H1 (cell line): ENCODE measurements around the gene DAPK1. TPM values are rescaled to one million over a fixed set of nuclear protein-coding genes. Genes with fewer than 3 reads are reported as not detected.

Source experiments
- CTCF ChIA-PET: fragments of 300-600 bp; sonication (Branson Sonifier 250); formaldehyde crosslinking; loops from one replicate; lab custom pipeline; 2021; ENCODE audit not compliant: partially characterized antibody; lab: Charles Lee
- POLR2A ChIA-PET: fragments of 300-600 bp; sonication (Branson Sonifier 250); formaldehyde crosslinking; loops from one replicate; lab custom pipeline; 2021; ENCODE audit warnings: inconsistent platforms; ENCODE audit not compliant: partially characterized antibody; lab: Charles Lee
- DNase-seq, 2 experiments: peaks; one replicate each; pipeline versions ENCODE4 v3.0.0 to v3.0.0-alpha.2; 2010 to 2022; ENCODE audit warnings: low spot score in 2 of 2, low read depth in 1 of 2, mixed read lengths in 1 of 2
- FAIRE-seq: peaks from 2 replicates; lab custom pipeline; 2011; peaks lifted over from hg19 to GRCh38; lab: Jason Lieb, UNC
- H2AFZ ChIP-seq: 2 replicates; pipeline ENCODE4 v1.8.1; 2012; ENCODE audit warnings: low read length, inconsistent platforms
- H2AK5ac ChIP-seq: 2 replicates; pipeline ENCODE4 v1.6.1; 2013; ENCODE audit warnings: low read depth, low read length
- H2BK120ac ChIP-seq: replicated peaks from 2 replicates; pipeline ENCODE3; 2013; ENCODE audit warnings: low read depth, low read length, inconsistent platforms
- H2BK12ac ChIP-seq: 2 replicates; pipeline ENCODE4 v1.6.1; 2013; ENCODE audit warnings: low read depth, low read length
- H2BK15ac ChIP-seq: 2 replicates; pipeline ENCODE4 v1.6.1; 2013; ENCODE audit warnings: low read length
- H2BK20ac ChIP-seq: 2 replicates; pipeline ENCODE4 v1.6.1; 2013; ENCODE audit warnings: low read length
- H2BK5ac ChIP-seq: 2 replicates; pipeline ENCODE4 v1.6.1; 2013; ENCODE audit warnings: low read depth, low read length
- H3K14ac ChIP-seq: 2 replicates; pipeline ENCODE4 v1.6.1; 2013; ENCODE audit warnings: inconsistent platforms; ENCODE audit not compliant: insufficient read length
- H3K18ac ChIP-seq: 2 replicates; pipeline ENCODE4 v1.6.1; 2013; ENCODE audit warnings: low read length; ENCODE audit errors: extremely low read depth
- H3K23ac ChIP-seq: 2 replicates; pipeline ENCODE4 v1.6.1; 2013; ENCODE audit warnings: inconsistent platforms; ENCODE audit not compliant: insufficient read length
- H3K23me2 ChIP-seq: 2 replicates; pipeline ENCODE4 v1.6.1; 2013; ENCODE audit warnings: low read depth, low read length
- H3K27ac ChIP-seq: 2 replicates; pipeline ENCODE4 v1.6.1; 2011; ENCODE audit warnings: low read depth, low read length, inconsistent platforms
- H3K27me3 ChIP-seq, 4 experiments: replicated peaks in 1 of 4; 1 replicate in 1 of 4; 2 replicates in 3 of 4; pipeline versions ENCODE4 v1.6.1 to v1.8.1; 2011 to 2013; ENCODE audit warnings: low read length in 3 of 4, mild to moderate bottlenecking in 3 of 4, inconsistent platforms in 2 of 4, mixed read lengths in 2 of 4, moderate library complexity in 1 of 4; ENCODE audit not compliant: control insufficient read depth in 3 of 4, insufficient read depth in 3 of 4; ENCODE audit errors: extremely low read depth in 1 of 4
- H3K36me3 ChIP-seq, 4 experiments: 2 replicates each; pipeline versions ENCODE4 v1.6.1 to v1.8.1; 2011 to 2013; ENCODE audit warnings: mild to moderate bottlenecking in 4 of 4, low read length in 3 of 4, moderate library complexity in 2 of 4, control low read depth in 1 of 4, inconsistent platforms in 1 of 4; ENCODE audit not compliant: insufficient read depth in 4 of 4, control insufficient read depth in 2 of 4
- H3K4ac ChIP-seq: replicated peaks from 2 replicates; pipeline ENCODE3; 2013; ENCODE audit warnings: low read length, low read depth, mixed read lengths, inconsistent platforms; ENCODE audit not compliant: insufficient read length
- H3K4me1 ChIP-seq, 4 experiments: replicated peaks in 1 of 4; 1 replicate in 1 of 4; 2 replicates in 3 of 4; pipeline versions ENCODE4 v1.6.1 to v1.8.1; 2011 to 2013; ENCODE audit warnings: low read length in 3 of 4, inconsistent platforms in 2 of 4, mixed read lengths in 1 of 4; ENCODE audit not compliant: insufficient read depth in 4 of 4, control insufficient read depth in 3 of 4
- H3K4me2 ChIP-seq, 2 experiments: 2 replicates each; pipeline versions ENCODE4 v1.6.1 to v1.8.1; 2011 to 2013; ENCODE audit warnings: low read depth in 2 of 2, low read length in 2 of 2, control low read depth in 1 of 2, inconsistent platforms in 1 of 2, mild to moderate bottlenecking in 1 of 2; ENCODE audit not compliant: insufficient read depth in 1 of 2
- H3K4me3 ChIP-seq, 4 experiments: fragments of 200-600, 300-600 bp in 1 of 4; sonication (generic), shearing (Covaris generic), sonication (Bioruptor Twin) in 1 of 4; 2 replicates each; pipeline versions ENCODE4 v1.5.1 to v1.8.1; 2011 to 2016; ENCODE audit warnings: low read length in 4 of 4, low read depth in 3 of 4, control low read depth in 2 of 4, inconsistent platforms in 2 of 4, mild to moderate bottlenecking in 2 of 4, mixed read lengths in 1 of 4, moderate library complexity in 1 of 4; ENCODE audit not compliant: insufficient read depth in 2 of 4; ENCODE audit errors: extremely low read depth in 1 of 4
- H3K56ac ChIP-seq: replicated peaks from 2 replicates; pipeline ENCODE3; 2013; ENCODE audit warnings: low read depth, mild to moderate bottlenecking, mixed read lengths, low read length, inconsistent platforms; ENCODE audit not compliant: insufficient read length
- H3K79me1 ChIP-seq: 2 replicates; pipeline ENCODE4 v1.6.1; 2013; ENCODE audit warnings: low read depth, low read length, control low read depth
- H3K79me2 ChIP-seq, 2 experiments: 2 replicates each; pipeline versions ENCODE4 v1.6.1 to v1.8.1; 2012 to 2013; ENCODE audit warnings: low read length in 2 of 2, mild to moderate bottlenecking in 2 of 2, inconsistent platforms in 1 of 2; ENCODE audit not compliant: insufficient read depth in 2 of 2, control insufficient read depth in 1 of 2
- H3K9ac ChIP-seq, 4 experiments: replicated peaks in 1 of 4; 1 replicate in 1 of 4; 2 replicates in 3 of 4; pipeline versions ENCODE4 v1.6.1 to v1.8.1; 2011 to 2013; ENCODE audit warnings: low read depth in 3 of 4, low read length in 3 of 4, control low read depth in 2 of 4, mild to moderate bottlenecking in 2 of 4, moderate library complexity in 2 of 4, inconsistent platforms in 1 of 4; ENCODE audit errors: extremely low read depth in 1 of 4
- H3K9me3 ChIP-seq, 2 experiments: 2 replicates each; pipeline versions ENCODE4 v1.6.1 to v1.8.1; 2012 to 2013; ENCODE audit warnings: mild to moderate bottlenecking in 2 of 2, moderate library complexity in 2 of 2, control low read depth in 1 of 2, inconsistent platforms in 1 of 2, low read depth in 1 of 2, low read length in 1 of 2, mixed read lengths in 1 of 2; ENCODE audit not compliant: insufficient read depth in 2 of 2
- H4K20me1 ChIP-seq, 2 experiments: replicated peaks in 1 of 2; 2 replicates each; pipeline versions ENCODE3 to v1.8.1; 2011 to 2013; ENCODE audit warnings: inconsistent platforms in 2 of 2, low read length in 2 of 2, mild to moderate bottlenecking in 1 of 2; ENCODE audit not compliant: insufficient read depth in 2 of 2, control insufficient read depth in 1 of 2
- H4K5ac ChIP-seq: 2 replicates; pipeline ENCODE4 v1.6.1; 2013; ENCODE audit warnings: low read length, low read depth, mixed read lengths, inconsistent platforms; ENCODE audit not compliant: insufficient read length
- H4K8ac ChIP-seq: 2 replicates; pipeline ENCODE4 v1.8.0; 2013; ENCODE audit warnings: mild to moderate bottlenecking, moderate library complexity, low read length, inconsistent platforms; ENCODE audit not compliant: insufficient read depth; ENCODE audit errors: extremely low read depth
- H4K91ac ChIP-seq: replicated peaks from 2 replicates; pipeline ENCODE3; 2013; ENCODE audit warnings: low read length, mixed read lengths, inconsistent platforms; ENCODE audit not compliant: insufficient read length
- JUN ChIP-seq: IDR thresholded peaks from 2 replicates; pipeline ENCODE4 v1.6.1; 2011; ENCODE audit warnings: low read depth, mild to moderate bottlenecking, improper control_type of control experiment, low read length
- KDM4A ChIP-seq: IDR thresholded peaks from one replicate; pipeline ENCODE4 v1.7.1; 2012; ENCODE audit warnings: low read depth, mild to moderate bottlenecking, moderate library complexity, low read length, inconsistent platforms; ENCODE audit not compliant: severe bottlenecking
- RAD21 ChIP-seq, 2 experiments: IDR thresholded peaks in 1 of 2; conservative IDR thresholded peaks in 1 of 2; 2 replicates each; pipeline ENCODE4 v1.6.1; 2011; ENCODE audit warnings: low read depth in 2 of 2, low read length in 2 of 2, improper control_type of control experiment in 1 of 2, inconsistent platforms in 1 of 2, mild to moderate bottlenecking in 1 of 2, moderate library complexity in 1 of 2
- RBBP5 ChIP-seq: IDR thresholded peaks from 2 replicates; pipeline ENCODE4 v1.7.1; 2012; ENCODE audit warnings: low read depth, mild to moderate bottlenecking, inconsistent platforms, low read length, moderate library complexity, borderline replicate concordance
- RFX5 ChIP-seq: IDR thresholded peaks from 2 replicates; pipeline ENCODE4 v1.6.1; 2011; ENCODE audit warnings: low read depth, low read length, improper control_type of control experiment, borderline replicate concordance
- RNF2 ChIP-seq: fragments of 200-900, 300-1000 bp; sonication (generic); IDR thresholded peaks from 2 replicates; pipeline ENCODE4 v1.7.1; 2016; ENCODE audit warnings: borderline replicate concordance, low read depth, mild to moderate bottlenecking, antibody characterized with exemption, low read length; ENCODE audit not compliant: poor library complexity, severe bottlenecking; ENCODE audit errors: missing control alignments
- RXRA ChIP-seq: IDR thresholded peaks from 2 replicates; pipeline ENCODE4 v1.6.1; 2011; ENCODE audit warnings: low read depth, mild to moderate bottlenecking, low read length, moderate library complexity; ENCODE audit not compliant: insufficient read depth
- WGBS, 2 experiments: shearing (Covaris generic) in 1 of 2; methylation state at CpG; one replicate each; pipeline versions ENCODE4 v1.1.6 to v1.1.7; 2013 to 2015; ENCODE audit warnings: low lambda C conversion rate in 2 of 2, mixed read lengths in 2 of 2, inconsistent platforms in 1 of 2, low coverage in 1 of 2, missing lambda C conversion rate in 1 of 2; ENCODE audit not compliant: insufficient replicate concordance in 2 of 2, insufficient coverage in 1 of 2, insufficient read length in 1 of 2; ENCODE audit errors: extremely low coverage in 1 of 2, missing lambda C conversion rate in 1 of 2; 5-methylcytosine and 5-hydroxymethylcytosine counted together
- polyA plus RNA-seq, 7 experiments: library from polyadenylated mRNA; depleted of rRNA in 3 of 7; stranded (reverse) in 5 of 7; unstranded in 2 of 7; fragments of >200 nt in 5 of 7; fragments of 200-250 nt in 2 of 7; gene quantifications; 1 replicate in 5 of 7; 2 replicates in 1 of 7; 4 replicates in 1 of 7; pipeline versions ENCODE4 v1.2.1 to v1.2.3, GENCODE V29; 2011 to 2013; ENCODE audit warnings: missing spikeins in 2 of 7, mixed read lengths in 2 of 7
- total RNA-seq: library from RNA; stranded (reverse); fragmentation: NEBNext Ultra II Directional; extraction: Animal tissue kit (Norgen Biotek cat#: 25700); gene quantifications from 2 replicates; pipeline ENCODE4 v1.2.1, GENCODE V29; 2021
- TF ChIP-seq, protein P1 (sequence below), 3 experiments: IDR thresholded peaks; 1 replicate in 2 of 3; 2 replicates in 1 of 3; pipeline versions ENCODE4 v1.5.1 to v1.6.1; 2011; ENCODE audit warnings: low read length in 3 of 3, mild to moderate bottlenecking in 3 of 3, inconsistent platforms in 2 of 3, low read depth in 1 of 3, moderate library complexity in 1 of 3; ENCODE audit not compliant: insufficient read depth in 1 of 3; ENCODE audit errors: control extremely low read depth in 1 of 3

Gene DAPK1
- total and polyA plus RNA-seq, 2 of the 8 experiments (the other 6 are each of a cell fraction or from before 2014, with no cell fraction given): 62.4 to 131 TPM

DNA sequence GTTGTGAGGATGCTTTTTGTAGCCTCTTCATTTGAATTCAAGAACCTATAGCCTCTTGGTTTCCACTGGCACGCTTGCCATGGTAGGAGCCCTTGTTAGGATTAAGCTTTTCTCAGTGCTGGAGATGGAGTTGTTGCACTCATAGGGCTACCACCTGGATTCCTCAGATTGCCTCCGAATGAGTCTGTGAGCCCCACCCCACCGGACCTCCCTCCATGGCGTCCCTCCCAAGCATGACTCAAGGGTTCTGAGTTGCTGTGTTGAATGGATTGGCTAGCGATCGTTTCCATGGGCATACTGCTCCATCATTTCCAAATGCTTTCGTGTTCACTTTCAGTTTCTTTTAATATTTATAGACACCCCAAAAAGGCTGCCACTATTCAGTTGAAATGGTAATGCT lies 69.9 kb downstream of the DAPK1 start:
- Histone ChIP-seq H3K4me2 (peak overlapping the region in 1 of 2 experiments; percentile 28; a peak in 1 of 4 replicates), H3K4me1 (peaks cover 4 to 26% (median 17%) of the 10 kb centered on the region in 4 experiments)

More for the DNA sequence above, 69.9 kb downstream of the DAPK1 start:
- FAIRE-seq (no peak), DNase-seq (no peak)
- TF ChIP-seq RBBP5: no peak
- TF ChIP-seq RAD21 (IDR thresholded peaks at IDR 0.05 in 1 of 2, conservative IDR thresholded peaks at IDR 0.05 in 1 of 2; ENCODE audit: low read depth in 2 of 2, low read length in 2 of 2): no peak
- no peak for TF ChIP-seq RNF2
- TF ChIP-seq RXRA: no peak
- TF ChIP-seq, protein P1, sequence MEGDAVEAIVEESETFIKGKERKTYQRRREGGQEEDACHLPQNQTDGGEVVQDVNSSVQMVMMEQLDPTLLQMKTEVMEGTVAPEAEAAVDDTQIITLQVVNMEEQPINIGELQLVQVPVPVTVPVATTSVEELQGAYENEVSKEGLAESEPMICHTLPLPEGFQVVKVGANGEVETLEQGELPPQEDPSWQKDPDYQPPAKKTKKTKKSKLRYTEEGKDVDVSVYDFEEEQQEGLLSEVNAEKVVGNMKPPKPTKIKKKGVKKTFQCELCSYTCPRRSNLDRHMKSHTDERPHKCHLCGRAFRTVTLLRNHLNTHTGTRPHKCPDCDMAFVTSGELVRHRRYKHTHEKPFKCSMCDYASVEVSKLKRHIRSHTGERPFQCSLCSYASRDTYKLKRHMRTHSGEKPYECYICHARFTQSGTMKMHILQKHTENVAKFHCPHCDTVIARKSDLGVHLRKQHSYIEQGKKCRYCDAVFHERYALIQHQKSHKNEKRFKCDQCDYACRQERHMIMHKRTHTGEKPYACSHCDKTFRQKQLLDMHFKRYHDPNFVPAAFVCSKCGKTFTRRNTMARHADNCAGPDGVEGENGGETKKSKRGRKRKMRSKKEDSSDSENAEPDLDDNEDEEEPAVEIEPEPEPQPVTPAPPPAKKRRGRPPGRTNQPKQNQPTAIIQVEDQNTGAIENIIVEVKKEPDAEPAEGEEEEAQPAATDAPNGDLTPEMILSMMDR (IDR thresholded peaks at IDR 0.05; ENCODE audit: control extremely low read depth in 1 of 3, insufficient read depth in 1 of 3, low read depth in 1 of 3, low read length in 3 of 3): no peak
- TF ChIP-seq JUN: no peak
- TF ChIP-seq KDM4A: no peak
- no peak for TF ChIP-seq RFX5
- no peak overlapping the region for H2BK20ac ChIP-seq
- no peak overlapping the region for H4K8ac ChIP-seq
- H2BK15ac ChIP-seq: no peak overlapping the region
- H3K79me1 ChIP-seq: peaks cover 18% of the 10 kb centered on the region; the same call in 1 of the 2 replicates
- peaks cover 0 to 4% (median 0%) of the 10 kb centered on the region in 4 experiments; a peak in 1 of 8 replicates for H3K36me3 ChIP-seq
- H2BK5ac ChIP-seq: no peak overlapping the region
- no peak overlapping the region for H2BK12ac ChIP-seq
- no peak overlapping the region for H4K91ac ChIP-seq
- H3K9me3 ChIP-seq: no peaks in the 10 kb centered on the region
- H3K27me3 ChIP-seq: no peaks in the 10 kb centered on the region
- H2AFZ ChIP-seq: no peak overlapping the region
- no peak overlapping the region for H3K18ac ChIP-seq
- H3K4ac ChIP-seq: no peak overlapping the region
- H3K14ac ChIP-seq: no peak overlapping the region
- H4K5ac ChIP-seq: no peak overlapping the region
- H3K9ac ChIP-seq: no peak overlapping the region
- H2AK5ac ChIP-seq: no peak overlapping the region; the same call in 1 of the 2 replicates
- no peaks in the 10 kb centered on the region; the same call in 1 of the 2 replicates for H3K23me2 ChIP-seq
- POLR2A ChIA-PET: interaction anchor here (1.1 to 1.8 kb wide), 5 partner anchors 9 to 41 kb away, joined by 3 to 9 read pairs (median 4); no protein-coding TSS in a partner anchor
- H3K4me3 ChIP-seq: no peak overlapping the region
- peaks cover 0 to 83% of the 10 kb centered on the region in 2 experiments; a peak in 2 of 4 replicates for H3K79me2 ChIP-seq
- H3K56ac ChIP-seq: no peak overlapping the region
- no peak overlapping the region for H3K23ac ChIP-seq
- H3K27ac ChIP-seq: no peak overlapping the region
- no peak overlapping the region for H2BK120ac ChIP-seq
- CTCF ChIA-PET: interaction anchor here (0.6 to 3.7 kb wide), 4 partner anchors 10 to 229 kb away, joined by 3 to 22 read pairs (median 5); no protein-coding TSS in a partner anchor
- peaks cover 4 to 21% of the 10 kb centered on the region in 2 experiments for H4K20me1 ChIP-seq
- WGBS, 2 experiments: 96% methylated on average over 7 of the region's 7 CpGs; no CpG with 5 or more reads in 1 of the 2 experiments
